Measurements from ENCODE around the gene HMX1. TPM values are rescaled to one million over a fixed set of nuclear protein-coding genes. Genes with fewer than 3 reads are reported as not detected.

The HMX1 gene
- total RNA-seq, 1 donor from 2014 or later: not detected

DNA sequence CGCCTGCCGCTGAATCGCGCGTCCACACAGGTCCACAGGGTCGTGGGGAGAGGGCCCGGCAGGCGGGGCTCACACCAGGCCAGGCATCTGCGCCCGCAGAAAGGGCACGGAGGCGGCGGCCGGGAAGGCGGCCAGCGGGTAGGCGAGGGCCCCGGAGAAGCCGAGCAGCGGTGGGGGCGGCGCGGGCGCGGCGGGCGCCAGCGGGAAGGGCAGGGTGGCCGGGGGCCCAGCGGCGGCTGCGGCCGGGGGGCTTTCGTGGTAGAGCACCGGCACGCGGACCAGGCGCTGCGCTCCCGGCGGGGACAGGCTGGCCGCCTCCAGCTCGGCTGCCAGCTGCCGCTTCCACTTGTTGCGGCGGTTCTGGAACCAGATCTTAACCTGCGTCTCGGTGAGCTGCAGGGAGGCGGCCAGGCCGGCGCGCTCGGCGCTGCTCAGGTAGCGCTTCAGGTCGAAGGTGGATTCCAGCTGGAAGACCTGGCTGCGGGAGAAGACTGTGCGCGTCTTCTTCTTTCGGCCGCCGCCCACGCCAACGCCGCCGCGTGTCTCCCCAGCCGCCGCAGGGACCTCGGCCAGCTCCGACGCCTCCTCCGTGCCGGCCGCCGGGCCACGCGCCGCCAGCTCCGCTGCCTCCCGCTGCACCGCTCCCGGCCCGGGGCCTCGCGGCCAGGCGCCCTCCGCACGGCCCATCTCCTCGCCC lies 3.9 kb downstream of the HMX1 start:
- DNase-seq (no peak), ATAC-seq (no peak)
- Histone ChIP-seq H3K27ac (no peak overlapping the region), H3K4me3 (no peak overlapping the region), H3K27me3 (peaks cover 86% of the 10 kb centered on the region), H3K36me3 (no peaks in the 10 kb centered on the region), H3K9me3 (no peaks in the 10 kb centered on the region), H3K4me1 (no peaks in the 10 kb centered on the region)
- TF ChIP-seq, protein P1, sequence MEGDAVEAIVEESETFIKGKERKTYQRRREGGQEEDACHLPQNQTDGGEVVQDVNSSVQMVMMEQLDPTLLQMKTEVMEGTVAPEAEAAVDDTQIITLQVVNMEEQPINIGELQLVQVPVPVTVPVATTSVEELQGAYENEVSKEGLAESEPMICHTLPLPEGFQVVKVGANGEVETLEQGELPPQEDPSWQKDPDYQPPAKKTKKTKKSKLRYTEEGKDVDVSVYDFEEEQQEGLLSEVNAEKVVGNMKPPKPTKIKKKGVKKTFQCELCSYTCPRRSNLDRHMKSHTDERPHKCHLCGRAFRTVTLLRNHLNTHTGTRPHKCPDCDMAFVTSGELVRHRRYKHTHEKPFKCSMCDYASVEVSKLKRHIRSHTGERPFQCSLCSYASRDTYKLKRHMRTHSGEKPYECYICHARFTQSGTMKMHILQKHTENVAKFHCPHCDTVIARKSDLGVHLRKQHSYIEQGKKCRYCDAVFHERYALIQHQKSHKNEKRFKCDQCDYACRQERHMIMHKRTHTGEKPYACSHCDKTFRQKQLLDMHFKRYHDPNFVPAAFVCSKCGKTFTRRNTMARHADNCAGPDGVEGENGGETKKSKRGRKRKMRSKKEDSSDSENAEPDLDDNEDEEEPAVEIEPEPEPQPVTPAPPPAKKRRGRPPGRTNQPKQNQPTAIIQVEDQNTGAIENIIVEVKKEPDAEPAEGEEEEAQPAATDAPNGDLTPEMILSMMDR (IDR thresholded peaks at IDR 0.05): no peak
- intact Hi-C loops (cut with DNase I): no loop called here

DNA sequence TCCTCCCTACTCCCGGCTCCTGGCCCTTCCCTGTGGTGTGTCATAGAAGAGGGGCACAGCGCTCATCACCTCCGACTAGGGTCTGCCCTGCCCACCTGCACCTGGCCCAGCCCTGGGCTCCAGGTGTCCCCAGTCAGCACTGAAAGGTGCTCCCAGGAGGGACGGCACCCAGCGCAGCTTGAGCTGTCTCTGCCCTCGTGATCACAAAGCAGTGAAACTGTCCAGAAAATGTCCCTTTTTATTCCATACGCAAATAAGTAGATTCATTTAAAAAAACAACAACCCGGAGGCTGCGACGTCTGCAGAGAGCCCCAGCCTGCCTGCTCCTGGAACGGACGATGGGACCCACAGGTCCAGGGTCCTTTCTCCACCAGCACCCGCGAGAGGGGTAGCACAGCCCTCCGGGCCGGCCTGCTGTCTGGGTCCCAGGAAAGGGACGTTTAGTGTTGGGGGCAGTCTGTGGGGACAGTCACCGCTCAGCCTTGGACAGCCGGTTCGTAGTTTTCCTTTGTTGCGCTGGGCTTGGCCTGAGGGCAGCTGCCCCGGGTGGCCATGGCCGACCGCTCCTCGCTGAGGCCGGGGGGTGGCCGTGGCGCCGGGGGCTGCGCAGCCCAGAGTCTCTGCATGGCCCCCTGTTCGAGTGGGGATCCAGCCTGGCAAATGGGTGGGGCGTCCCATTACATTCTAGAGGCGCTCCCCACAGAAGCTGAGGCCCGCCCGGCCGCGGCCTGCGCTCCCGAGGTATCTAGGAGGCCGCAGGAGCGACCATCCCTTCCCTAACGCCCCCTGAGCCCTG lies 4.6 kb downstream of the HMX1 start:
- Histone ChIP-seq H3K27ac (no peak overlapping the region), H3K4me1 (no peaks in the 10 kb centered on the region), H3K9me3 (no peaks in the 10 kb centered on the region), H3K27me3 (peaks cover 86% of the 10 kb centered on the region), H3K36me3 (no peaks in the 10 kb centered on the region), H3K4me3 (no peak overlapping the region)
- intact Hi-C loops (cut with DNase I): no loop called here
- no peak for DNase-seq
- ATAC-seq: no peak
- TF ChIP-seq, protein P1 (IDR thresholded peaks at IDR 0.05): no peak

DNA sequence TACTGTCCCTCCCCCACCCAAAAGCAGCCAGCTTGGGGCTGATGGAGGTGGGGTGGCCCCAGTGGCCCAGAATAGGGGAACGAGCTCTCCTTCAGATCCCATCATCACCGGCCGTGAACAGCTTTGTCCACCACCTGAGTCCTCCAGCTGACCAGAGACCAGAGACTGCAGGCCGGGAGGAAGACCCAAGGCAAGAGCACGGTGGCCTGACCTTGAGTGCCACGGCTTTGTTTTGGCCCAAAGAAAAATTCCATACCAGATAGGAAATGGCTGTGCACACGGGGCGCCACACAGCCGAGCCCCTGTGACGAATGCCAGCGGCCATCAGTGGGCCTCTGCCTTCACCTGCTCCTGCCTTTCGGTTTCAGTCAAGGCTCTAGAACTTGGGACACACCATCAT lies 5.2 kb downstream of the HMX1 start:
- TF ChIP-seq, protein P1 (IDR thresholded peaks at IDR 0.05): no peak
- DNase-seq: no peak
- H3K4me1 ChIP-seq: no peaks in the 10 kb centered on the region
- intact Hi-C loops (cut with DNase I): no loop called here
- no peak overlapping the region for H3K4me3 ChIP-seq
- H3K36me3 ChIP-seq: no peaks in the 10 kb centered on the region
- ATAC-seq: no peak
- H3K27me3 ChIP-seq: peaks cover 92% of the 10 kb centered on the region
- no peak overlapping the region for H3K27ac ChIP-seq
- no peaks in the 10 kb centered on the region for H3K9me3 ChIP-seq

DNA sequence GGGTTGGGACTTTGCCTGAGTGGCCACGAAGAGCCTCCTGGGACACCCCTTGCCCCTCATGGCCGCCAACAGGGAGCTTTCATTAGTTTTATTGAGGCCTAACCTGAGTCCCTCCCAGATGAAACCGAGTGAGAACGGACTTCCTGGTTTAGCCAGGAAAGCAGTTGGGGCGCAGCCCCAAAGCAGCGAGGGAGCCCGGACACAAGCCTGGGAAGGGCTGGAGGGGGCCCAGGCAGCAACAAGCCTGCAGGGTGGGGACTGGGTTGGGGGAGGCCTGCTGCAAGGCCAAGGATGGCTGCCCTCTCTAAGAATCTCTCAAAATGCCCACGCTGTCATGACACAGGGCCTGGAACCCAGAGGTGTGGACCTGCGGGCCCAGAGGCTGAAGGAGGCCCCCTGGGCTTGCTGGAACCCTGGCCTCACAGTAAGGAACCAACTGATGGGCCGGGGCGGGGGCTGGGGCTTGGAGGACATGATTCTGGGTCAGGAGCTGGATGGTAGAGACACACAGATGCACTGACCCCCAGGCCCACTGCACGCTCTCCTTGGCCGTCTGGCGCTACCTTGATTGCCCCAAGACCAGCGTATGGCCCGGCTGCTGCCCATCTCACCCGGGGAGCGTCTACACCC lies 5.8 kb downstream of the HMX1 start:
- peaks cover 95% of the 10 kb centered on the region for H3K27me3 ChIP-seq
- ATAC-seq (no peak), DNase-seq (no peak)
- intact Hi-C loops (cut with DNase I): no loop called here
- H3K4me3 ChIP-seq: no peak overlapping the region
- no peaks in the 10 kb centered on the region for H3K4me1 ChIP-seq
- TF ChIP-seq, protein P1 (IDR thresholded peaks at IDR 0.05): no peak
- H3K27ac ChIP-seq: no peak overlapping the region
- no peaks in the 10 kb centered on the region for H3K9me3 ChIP-seq
- H3K36me3 ChIP-seq: no peaks in the 10 kb centered on the region

DNA sequence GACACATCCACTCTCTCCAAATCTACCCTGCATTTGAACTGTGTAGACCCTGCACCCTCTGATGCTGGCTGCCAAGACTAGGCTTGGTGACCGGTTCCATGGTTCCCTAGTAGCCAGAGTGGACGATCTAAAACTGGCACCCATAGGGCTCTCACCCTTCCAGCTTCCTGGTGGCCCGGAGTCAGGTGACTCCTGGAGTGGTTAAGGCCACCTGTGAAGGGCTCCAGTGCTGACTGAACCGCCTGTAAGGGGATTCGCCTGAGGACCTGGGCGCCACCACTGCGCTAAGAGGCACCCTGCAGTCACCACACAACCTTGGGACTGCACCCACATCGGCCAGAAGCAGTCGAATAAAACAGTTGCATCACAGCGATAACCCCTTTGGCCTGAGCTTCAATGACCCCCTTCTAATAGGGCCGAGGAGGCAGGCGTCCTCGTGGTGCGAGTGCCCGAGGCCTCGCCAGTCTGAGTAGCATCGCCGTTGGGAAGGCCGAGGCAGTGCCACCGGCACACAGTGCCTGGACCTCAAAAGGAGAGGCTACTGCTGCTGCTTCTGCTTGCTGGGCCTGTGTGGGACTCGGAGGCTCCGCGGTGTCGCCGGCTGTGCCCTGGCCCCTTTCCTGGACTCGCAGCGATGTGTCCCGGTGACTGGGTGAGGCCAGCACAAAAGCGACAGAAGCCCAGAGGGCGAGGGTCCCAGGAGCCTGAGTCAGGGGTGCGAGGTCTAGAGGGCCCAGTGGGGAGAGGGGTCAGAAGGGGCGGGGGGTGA lies 6.5 kb downstream of the HMX1 start:
- Histone ChIP-seq H3K4me3 (no peak overlapping the region), H3K4me1 (no peaks in the 10 kb centered on the region), H3K27ac (no peak overlapping the region), H3K36me3 (no peaks in the 10 kb centered on the region), H3K9me3 (no peaks in the 10 kb centered on the region), H3K27me3 (peaks cover 95% of the 10 kb centered on the region)
- intact Hi-C loops (cut with DNase I): no loop called here
- DNase-seq: no peak
- TF ChIP-seq, protein P1 (IDR thresholded peaks at IDR 0.05): no peak
- ATAC-seq: no peak
